PC-9 (cell line): ENCODE data around the gene CCDC148.

ENCODE experiments used
- EZH2 ChIP-seq: fragments of 200-600 bp; sonication (generic); IDR thresholded peaks from 2 replicates; pipeline ENCODE4 v1.8.0; 2017; ENCODE audit warnings: antibody characterized with exemption, low read depth
- TF ChIP-seq, protein P1 (sequence below): fragments of 200-600 bp; sonication (generic); conservative IDR thresholded peaks from 2 replicates; pipeline ENCODE4 v1.6.1; 2017; ENCODE audit warnings: mixed run types, antibody characterized with exemption, mild to moderate bottlenecking, moderate library complexity

DNA sequence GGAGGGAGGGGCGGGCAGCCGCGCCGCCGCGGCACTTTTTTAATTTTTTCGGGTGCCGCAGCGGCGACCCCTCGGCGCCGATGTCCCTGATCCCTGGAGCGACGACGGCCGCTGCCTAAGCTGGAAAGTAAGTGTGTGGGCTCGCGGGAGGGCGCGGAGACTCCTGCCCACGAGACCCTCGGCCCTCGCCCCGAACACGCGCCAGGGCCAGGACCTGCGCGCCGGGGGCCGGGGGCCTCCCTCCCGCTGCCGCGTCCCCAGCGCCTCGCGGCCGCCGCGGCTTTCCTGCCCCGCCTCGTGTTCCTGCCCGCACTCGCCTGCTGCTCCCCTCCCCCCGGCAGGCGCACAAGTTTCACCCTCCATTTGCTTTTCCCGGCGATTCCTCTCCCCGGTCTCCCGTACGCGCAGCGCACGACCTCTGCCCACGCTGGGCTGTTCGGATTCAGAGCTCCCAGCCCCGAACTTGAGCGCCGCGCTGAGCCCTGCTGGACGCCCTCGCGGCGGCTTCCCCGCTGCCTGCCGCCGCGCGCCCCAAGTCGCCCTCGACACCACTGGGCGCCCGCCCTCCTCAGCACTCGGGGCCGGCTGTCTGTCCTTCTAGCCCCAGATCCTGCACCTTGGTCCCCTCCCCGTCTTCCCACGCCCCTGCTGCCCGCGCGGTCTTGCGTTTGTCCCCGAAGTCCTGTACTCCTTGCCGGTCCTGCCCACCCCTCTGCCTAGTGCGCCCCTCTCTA, 706 bp upstream of the CCDC148 start:
- no peak for TF ChIP-seq EZH2
- TF ChIP-seq, protein P1, sequence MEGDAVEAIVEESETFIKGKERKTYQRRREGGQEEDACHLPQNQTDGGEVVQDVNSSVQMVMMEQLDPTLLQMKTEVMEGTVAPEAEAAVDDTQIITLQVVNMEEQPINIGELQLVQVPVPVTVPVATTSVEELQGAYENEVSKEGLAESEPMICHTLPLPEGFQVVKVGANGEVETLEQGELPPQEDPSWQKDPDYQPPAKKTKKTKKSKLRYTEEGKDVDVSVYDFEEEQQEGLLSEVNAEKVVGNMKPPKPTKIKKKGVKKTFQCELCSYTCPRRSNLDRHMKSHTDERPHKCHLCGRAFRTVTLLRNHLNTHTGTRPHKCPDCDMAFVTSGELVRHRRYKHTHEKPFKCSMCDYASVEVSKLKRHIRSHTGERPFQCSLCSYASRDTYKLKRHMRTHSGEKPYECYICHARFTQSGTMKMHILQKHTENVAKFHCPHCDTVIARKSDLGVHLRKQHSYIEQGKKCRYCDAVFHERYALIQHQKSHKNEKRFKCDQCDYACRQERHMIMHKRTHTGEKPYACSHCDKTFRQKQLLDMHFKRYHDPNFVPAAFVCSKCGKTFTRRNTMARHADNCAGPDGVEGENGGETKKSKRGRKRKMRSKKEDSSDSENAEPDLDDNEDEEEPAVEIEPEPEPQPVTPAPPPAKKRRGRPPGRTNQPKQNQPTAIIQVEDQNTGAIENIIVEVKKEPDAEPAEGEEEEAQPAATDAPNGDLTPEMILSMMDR, result no peak
